GM23338 (cell line): Measurements from ENCODE around the gene WDR37.

ENCODE experiments used
- CREB1 ChIP-seq: fragments of 250-450 bp; sonication (Bioruptor Pico); IDR thresholded peaks from 2 replicates; pipeline ENCODE4 v1.5.0; 2020; ENCODE audit warnings: low read depth, mild to moderate bottlenecking, moderate library complexity
- EZH2 ChIP-seq: fragments of 200-600 bp; sonication (generic); IDR thresholded peaks from one replicate; pipeline ENCODE4 v1.8.0; 2017; ENCODE audit warnings: antibody characterized with exemption, mild to moderate bottlenecking, low read depth; ENCODE audit not compliant: unreplicated experiment
- EZH2phosphoT487 ChIP-seq: fragments of 200-600 bp; sonication (generic); IDR thresholded peaks from one replicate; pipeline ENCODE4 v1.8.1; 2018; ENCODE audit warnings: antibody characterized with exemption; ENCODE audit not compliant: unreplicated experiment
- JUNB ChIP-seq: IDR thresholded peaks from one replicate; pipeline ENCODE4 v1.6.1; 2016; ENCODE audit warnings: antibody characterized with exemption; ENCODE audit not compliant: unreplicated experiment
- NANOG ChIP-seq: IDR thresholded peaks from 2 replicates; pipeline ENCODE4 v1.6.1; 2016; ENCODE audit warnings: antibody characterized with exemption, borderline replicate concordance
- POLR2AphosphoS5 ChIP-seq: IDR thresholded peaks from 2 replicates; pipeline ENCODE4 v1.6.1; 2016; ENCODE audit warnings: antibody characterized with exemption, low read depth
- ZNF331 ChIP-seq: fragments of 250-450 bp; sonication (Bioruptor Pico); IDR thresholded peaks from 2 replicates; pipeline ENCODE4 v1.5.0; 2020; ENCODE audit warnings: low read depth, mild to moderate bottlenecking, moderate library complexity
- TF ChIP-seq, protein P1 (sequence below), 2 experiments: fragments of 200-600 bp in 1 of 2; sonication (generic) in 1 of 2; conservative IDR thresholded peaks; 2 replicates each; pipeline versions ENCODE4 v1.5.1 to v1.6.1; 2016 to 2017; ENCODE audit warnings: antibody characterized with exemption in 2 of 2, low read depth in 2 of 2, mild to moderate bottlenecking in 2 of 2, moderate library complexity in 1 of 2
- TF ChIP-seq, protein P2 (sequence below): fragments of 250-450 bp; sonication (Bioruptor Pico); IDR thresholded peaks from 2 replicates; pipeline ENCODE4 v1.5.0; 2020; ENCODE audit warnings: mild to moderate bottlenecking, moderate library complexity
- TF ChIP-seq, protein P3 (sequence below): IDR thresholded peaks from one replicate; pipeline ENCODE4 v1.6.1; 2018; ENCODE audit warnings: antibody characterized with exemption; ENCODE audit not compliant: unreplicated experiment

DNA sequence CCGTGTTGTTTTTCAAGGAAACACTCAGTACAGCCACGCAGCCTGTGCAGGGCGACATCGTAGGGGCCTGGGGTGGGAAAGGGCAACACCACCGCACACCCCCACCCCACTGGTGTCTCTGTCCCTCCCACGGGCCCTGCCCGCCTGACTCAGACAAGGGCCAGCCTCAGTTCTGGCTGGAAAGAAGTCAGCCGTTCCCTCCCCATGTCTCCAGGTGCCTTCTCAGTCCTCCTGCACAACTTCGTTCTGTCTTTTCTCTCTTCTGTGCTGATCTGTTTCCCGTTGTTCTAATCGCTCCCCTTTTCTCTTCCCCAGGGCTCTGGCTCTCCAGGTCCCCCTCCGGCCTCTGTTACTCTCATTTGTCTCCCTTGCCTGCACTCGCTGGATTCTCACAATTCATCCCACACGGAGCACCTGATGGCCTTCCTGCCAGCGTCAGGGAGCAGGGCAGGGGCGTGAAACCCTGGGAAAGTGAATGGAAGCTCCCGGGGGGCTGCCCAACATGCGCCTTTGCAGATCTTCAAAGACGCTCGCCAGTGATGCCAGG is 97.7 kb downstream of the WDR37 start:
- TF ChIP-seq NANOG (no peak), POLR2AphosphoS5 (no peak), EZH2phosphoT487 (no peak), EZH2 (no peak), CREB1 (no peak), ZNF331 (no peak), JUNB (no peak)
- TF ChIP-seq, protein P1, sequence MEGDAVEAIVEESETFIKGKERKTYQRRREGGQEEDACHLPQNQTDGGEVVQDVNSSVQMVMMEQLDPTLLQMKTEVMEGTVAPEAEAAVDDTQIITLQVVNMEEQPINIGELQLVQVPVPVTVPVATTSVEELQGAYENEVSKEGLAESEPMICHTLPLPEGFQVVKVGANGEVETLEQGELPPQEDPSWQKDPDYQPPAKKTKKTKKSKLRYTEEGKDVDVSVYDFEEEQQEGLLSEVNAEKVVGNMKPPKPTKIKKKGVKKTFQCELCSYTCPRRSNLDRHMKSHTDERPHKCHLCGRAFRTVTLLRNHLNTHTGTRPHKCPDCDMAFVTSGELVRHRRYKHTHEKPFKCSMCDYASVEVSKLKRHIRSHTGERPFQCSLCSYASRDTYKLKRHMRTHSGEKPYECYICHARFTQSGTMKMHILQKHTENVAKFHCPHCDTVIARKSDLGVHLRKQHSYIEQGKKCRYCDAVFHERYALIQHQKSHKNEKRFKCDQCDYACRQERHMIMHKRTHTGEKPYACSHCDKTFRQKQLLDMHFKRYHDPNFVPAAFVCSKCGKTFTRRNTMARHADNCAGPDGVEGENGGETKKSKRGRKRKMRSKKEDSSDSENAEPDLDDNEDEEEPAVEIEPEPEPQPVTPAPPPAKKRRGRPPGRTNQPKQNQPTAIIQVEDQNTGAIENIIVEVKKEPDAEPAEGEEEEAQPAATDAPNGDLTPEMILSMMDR (conservative IDR thresholded peaks at IDR 0.05; ENCODE audit: low read depth in 2 of 2) = no peak
- TF ChIP-seq, protein P2, sequence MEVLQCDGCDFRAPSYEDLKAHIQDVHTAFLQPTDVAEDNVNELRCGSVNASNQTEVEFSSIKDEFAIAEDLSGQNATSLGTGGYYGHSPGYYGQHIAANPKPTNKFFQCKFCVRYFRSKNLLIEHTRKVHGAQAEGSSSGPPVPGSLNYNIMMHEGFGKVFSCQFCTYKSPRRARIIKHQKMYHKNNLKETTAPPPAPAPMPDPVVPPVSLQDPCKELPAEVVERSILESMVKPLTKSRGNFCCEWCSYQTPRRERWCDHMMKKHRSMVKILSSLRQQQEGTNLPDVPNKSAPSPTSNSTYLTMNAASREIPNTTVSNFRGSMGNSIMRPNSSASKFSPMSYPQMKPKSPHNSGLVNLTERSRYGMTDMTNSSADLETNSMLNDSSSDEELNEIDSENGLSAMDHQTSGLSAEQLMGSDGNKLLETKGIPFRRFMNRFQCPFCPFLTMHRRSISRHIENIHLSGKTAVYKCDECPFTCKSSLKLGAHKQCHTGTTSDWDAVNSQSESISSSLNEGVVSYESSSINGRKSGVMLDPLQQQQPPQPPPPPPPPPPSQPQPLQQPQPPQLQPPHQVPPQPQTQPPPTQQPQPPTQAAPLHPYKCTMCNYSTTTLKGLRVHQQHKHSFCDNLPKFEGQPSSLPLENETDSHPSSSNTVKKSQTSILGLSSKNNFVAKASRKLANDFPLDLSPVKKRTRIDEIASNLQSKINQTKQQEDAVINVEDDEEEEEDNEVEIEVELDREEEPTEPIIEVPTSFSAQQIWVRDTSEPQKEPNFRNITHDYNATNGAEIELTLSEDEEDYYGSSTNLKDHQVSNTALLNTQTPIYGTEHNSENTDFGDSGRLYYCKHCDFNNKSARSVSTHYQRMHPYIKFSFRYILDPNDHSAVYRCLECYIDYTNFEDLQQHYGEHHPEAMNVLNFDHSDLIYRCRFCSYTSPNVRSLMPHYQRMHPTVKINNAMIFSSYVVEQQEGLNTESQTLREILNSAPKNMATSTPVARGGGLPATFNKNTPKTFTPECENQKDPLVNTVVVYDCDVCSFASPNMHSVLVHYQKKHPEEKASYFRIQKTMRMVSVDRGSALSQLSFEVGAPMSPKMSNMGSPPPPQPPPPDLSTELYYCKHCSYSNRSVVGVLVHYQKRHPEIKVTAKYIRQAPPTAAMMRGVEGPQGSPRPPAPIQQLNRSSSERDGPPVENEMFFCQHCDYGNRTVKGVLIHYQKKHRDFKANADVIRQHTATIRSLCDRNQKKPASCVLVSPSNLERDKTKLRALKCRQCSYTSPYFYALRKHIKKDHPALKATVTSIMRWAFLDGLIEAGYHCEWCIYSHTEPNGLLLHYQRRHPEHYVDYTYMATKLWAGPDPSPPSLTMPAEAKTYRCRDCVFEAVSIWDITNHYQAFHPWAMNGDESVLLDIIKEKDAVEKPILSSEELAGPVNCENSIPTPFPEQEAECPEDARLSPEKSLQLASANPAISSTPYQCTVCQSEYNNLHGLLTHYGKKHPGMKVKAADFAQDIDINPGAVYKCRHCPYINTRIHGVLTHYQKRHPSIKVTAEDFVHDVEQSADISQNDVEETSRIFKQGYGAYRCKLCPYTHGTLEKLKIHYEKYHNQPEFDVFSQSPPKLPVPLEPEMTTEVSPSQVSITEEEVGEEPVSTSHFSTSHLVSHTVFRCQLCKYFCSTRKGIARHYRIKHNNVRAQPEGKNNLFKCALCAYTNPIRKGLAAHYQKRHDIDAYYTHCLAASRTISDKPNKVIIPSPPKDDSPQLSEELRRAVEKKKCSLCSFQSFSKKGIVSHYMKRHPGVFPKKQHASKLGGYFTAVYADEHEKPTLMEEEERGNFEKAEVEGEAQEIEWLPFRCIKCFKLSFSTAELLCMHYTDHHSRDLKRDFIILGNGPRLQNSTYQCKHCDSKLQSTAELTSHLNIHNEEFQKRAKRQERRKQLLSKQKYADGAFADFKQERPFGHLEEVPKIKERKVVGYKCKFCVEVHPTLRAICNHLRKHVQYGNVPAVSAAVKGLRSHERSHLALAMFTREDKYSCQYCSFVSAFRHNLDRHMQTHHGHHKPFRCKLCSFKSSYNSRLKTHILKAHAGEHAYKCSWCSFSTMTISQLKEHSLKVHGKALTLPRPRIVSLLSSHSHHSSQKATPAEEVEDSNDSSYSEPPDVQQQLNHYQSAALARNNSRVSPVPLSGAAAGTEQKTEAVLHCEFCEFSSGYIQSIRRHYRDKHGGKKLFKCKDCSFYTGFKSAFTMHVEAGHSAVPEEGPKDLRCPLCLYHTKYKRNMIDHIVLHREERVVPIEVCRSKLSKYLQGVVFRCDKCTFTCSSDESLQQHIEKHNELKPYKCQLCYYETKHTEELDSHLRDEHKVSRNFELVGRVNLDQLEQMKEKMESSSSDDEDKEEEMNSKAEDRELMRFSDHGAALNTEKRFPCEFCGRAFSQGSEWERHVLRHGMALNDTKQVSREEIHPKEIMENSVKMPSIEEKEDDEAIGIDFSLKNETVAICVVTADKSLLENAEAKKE = no peak
- TF ChIP-seq, protein P3, sequence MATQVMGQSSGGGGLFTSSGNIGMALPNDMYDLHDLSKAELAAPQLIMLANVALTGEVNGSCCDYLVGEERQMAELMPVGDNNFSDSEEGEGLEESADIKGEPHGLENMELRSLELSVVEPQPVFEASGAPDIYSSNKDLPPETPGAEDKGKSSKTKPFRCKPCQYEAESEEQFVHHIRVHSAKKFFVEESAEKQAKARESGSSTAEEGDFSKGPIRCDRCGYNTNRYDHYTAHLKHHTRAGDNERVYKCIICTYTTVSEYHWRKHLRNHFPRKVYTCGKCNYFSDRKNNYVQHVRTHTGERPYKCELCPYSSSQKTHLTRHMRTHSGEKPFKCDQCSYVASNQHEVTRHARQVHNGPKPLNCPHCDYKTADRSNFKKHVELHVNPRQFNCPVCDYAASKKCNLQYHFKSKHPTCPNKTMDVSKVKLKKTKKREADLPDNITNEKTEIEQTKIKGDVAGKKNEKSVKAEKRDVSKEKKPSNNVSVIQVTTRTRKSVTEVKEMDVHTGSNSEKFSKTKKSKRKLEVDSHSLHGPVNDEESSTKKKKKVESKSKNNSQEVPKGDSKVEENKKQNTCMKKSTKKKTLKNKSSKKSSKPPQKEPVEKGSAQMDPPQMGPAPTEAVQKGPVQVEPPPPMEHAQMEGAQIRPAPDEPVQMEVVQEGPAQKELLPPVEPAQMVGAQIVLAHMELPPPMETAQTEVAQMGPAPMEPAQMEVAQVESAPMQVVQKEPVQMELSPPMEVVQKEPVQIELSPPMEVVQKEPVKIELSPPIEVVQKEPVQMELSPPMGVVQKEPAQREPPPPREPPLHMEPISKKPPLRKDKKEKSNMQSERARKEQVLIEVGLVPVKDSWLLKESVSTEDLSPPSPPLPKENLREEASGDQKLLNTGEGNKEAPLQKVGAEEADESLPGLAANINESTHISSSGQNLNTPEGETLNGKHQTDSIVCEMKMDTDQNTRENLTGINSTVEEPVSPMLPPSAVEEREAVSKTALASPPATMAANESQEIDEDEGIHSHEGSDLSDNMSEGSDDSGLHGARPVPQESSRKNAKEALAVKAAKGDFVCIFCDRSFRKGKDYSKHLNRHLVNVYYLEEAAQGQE = no peak
